HuH-7 (cell line): ENCODE results near the gene CYB5B.

Experiments used
- DNase-seq: peaks from one replicate; pipeline ENCODE4 v3.0.0; 2011; ENCODE audit warnings: low spot score

Gene CYB5B

GRCh38 chr16:69486272-69486671, 61.9 kb downstream of the CYB5B start:
- DNase-seq = no peak

DNA sequence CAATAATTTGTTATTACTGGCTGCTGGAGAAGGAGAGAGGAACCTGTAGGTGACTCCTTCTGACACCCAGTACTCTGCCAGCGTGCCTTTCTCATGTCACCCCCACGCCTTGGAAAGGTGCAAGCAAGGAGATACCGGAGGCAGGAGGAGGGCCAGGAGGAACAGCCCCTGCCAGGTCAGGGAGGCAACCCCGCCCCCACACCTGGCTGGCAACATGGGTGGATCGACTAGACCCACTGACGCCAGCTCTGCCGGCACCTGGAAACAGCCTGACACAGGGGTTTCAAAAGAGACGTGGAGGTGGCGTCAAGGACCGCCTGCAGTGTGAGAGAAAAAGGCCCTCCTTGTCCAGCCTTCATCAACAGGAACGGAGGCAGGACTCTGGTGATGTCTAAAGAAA, 62.3 kb downstream of the CYB5B start:
- no peak for DNase-seq

- no peak for DNase-seq
Observed at GRCh38 chr16:69490707-69491324, 66.4 kb downstream of the CYB5B start.

GRCh38 chr16:69494991-69495392, 70.6 kb downstream of the CYB5B start:
- peak; percentile 74 for DNase-seq

DNA sequence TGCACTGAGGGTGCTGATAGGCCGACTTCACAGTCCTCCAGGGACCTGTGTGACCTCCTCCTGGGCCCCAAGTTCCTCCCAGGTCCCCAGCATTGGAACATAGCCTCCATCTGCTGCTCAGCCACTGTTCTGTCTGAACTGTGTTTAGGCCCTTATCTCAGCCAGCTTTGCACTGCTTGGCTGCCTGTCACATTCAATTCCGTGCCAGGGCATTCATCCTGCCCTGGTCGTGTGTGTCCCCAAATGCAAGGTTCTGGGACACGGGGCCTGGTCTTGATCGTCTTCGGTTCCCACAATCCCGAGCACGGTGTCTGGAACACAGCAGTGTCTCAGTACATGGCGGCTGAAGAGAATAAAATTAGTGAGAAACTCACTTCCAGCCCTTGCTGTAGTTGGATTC, 71.4 kb downstream of the CYB5B start:
- no peak for DNase-seq

GRCh38 chr16:69496376-69496775, 72.0 kb downstream of the CYB5B start:
- no peak for DNase-seq

GRCh38 chr16:69496896-69497295, 72.5 kb downstream of the CYB5B start:
- DNase-seq = no peak

- no peak for DNase-seq
Observed at GRCh38 chr16:69497876-69498596, 73.6 kb downstream of the CYB5B start.

GRCh38 chr16:69498926-69499325, 74.5 kb downstream of the CYB5B start:
- no peak for DNase-seq

- no peak for DNase-seq
Observed at GRCh38 chr16:69499541-69500230, 75.3 kb downstream of the CYB5B start.

- DNase-seq = no peak
Observed at GRCh38 chr16:69500496-69500895, 76.1 kb downstream of the CYB5B start.

DNA sequence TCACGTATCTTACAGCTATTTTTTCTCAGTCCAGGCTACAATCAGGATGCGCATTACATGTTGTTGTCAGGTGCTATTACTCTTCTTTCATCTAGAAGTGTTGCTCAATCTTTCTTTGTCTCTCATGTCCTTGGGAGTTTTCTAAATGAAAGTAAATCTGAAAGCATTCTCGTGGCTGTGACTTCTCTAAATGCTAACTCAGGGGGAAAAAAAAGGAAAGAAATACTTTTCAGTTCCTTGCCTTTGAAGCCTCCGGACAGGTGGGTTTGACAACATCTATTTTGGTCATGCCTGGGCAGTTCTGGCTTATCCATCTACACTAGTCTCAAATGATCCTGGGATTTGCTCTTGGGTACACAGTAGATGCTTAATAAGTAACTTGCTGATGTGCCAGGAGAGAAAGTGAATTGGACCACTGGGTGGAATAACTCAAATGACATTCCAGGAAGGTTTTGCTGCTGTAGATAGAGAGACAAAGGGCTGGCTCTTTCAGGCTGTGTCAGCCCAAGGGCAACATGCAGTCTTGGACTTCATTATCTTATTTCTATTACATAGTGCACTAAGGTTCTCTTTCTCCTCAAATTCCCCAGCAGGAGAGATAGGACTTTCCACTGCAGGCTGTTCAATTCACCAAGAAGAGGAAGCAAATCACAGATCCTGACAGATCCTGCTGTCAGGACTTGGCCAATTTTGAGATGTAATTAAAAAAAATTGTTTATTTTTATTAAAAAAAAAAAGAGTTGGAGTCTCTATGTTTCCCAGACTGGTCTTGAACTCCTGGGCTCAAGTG, 77.7 kb downstream of the CYB5B start:
- peak; percentile 67 for DNase-seq

GRCh38 chr16:69503244-69503643, 78.8 kb downstream of the CYB5B start:
- DNase-seq = no peak

DNA sequence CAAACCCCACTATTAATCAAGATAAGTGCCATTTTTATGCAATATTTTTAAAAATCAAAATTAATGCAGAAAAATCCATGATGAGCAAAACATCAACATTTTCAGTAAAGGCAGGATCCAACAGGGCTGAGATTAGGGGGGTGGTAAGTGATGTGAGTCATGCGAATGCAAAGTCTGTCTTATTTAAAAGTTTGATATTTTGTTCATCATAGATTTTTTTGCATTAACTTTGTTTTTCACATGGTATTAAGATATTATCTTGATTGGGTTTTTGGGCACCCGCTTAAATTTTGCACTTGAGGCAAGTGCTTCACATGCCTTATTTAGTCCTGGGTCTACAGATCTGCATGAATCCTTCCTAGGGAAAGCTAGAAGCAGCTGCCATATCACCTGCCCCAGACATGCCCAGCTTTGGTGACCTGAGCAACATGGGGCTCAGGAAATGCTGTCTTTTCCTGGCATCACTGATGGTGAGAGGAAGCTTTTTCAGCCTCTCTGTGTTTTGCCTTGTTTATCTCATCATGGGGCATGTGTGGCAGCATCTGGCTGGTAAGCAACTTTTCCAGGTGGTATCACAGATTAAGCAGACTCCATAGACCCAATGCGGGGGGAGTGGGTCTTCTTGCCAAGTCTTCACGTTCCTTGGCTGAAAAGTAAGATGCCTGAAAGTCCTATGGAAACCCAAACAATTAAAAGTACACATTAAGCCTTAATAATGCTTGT, 83.8 kb downstream of the CYB5B start:
- DNase-seq = no peak

DNA sequence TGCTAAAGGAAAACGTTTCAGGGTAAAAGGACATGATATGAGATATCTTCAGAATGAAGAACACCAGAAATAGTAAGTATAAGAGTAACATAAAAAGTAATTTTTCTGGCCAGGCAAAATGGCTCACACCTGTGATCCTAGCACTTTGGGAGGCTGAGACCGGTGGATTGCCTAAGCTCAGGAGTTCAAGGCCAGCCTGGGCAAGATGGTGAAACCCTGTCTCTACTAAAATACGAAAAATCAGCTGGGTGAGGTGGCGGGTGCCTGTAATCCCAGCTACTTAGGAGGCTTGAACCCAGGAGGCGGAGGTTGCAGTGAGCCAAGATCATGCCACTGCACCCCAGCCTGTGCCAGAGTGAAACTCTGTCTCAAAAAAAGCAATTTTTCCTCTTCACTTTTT, 84.7 kb downstream of the CYB5B start:
- no peak for DNase-seq

- DNase-seq = no peak
Observed at GRCh38 chr16:69511651-69512050, 87.2 kb downstream of the CYB5B start.

DNA sequence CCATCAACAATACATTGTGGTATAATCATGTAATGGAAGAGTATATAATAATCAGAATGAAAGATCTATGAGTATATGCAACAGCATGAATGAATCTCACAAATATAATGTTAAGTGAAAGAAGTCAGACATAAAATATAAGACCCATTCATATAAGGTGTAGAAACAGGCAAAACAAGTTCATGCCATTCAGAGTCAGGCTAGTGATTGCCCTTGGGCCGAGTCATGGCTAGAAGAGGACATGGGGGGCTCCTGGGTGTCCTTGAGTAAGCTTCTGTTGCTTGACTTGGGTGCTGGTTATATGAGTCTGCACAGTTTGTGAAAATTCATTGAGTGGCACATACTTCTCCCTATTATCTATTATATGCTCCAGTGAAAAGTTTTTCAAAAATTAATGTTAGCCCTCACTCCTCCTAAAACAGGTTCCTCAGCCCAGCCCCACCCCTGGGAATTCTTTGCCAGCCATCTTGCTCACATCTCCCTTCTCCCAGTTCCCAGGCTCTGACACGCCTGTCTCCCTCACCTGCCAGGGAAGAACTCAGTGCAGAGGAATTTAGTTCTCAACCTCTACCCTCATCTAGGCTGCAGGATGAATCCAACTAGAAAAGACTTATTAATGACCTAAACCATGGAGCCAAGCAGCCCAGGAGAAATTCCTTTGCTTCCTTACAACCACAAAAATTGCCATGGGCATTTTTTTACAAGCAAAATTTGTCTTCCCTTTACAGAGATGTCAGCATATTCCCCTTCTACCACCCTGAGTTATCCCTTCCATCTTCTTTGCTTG, 89.0 kb downstream of the CYB5B start:
- no peak for DNase-seq

DNA sequence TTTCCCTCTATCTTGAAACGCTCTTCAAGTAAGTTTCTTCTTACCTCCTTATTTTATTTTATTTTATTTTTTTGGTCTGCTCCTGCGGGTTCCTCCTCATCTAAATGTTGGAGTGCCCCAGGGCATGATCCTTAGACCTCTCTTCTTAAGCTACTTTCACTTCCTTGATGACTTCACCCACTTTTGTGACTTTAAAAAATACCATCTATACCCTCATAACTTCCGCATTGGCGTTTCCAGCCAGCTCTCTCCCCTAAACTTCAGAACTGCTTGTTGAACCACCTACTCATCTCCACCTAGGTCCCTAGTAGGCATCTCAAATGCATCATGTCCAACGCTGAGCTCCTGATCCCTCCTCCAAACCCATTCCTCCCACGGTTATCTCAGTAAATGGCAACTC, 89.9 kb downstream of the CYB5B start:
- no peak for DNase-seq
